ENCODE data around the gene CTNNA3.

DNA sequence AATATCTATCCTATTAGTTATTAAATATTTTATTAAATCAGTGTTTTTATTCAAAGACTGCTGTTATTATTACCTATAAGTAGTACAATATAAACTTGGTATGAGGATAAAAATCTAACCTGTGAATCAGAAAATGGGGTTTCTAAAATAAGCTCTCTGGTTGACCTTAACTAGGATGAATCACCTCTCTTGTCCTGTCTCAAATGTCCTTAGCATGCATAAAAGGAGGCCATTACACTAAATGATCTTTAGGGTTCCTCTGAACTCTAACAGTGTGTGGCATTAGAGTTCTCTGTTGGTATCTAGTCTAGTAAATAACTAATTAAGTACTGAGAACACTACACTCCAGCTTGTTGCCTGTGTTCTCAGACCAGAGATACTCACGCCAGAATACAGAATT lies 913.2 kb downstream of the CTNNA3 start:
- no peak for TF ChIP-seq CTCF (tag by site-specific recombination; IDR thresholded peaks at IDR 0.05)
- no peak for TF ChIP-seq RBAK (tag by site-specific recombination; IDR thresholded peaks at IDR 0.05)
- TF ChIP-seq ZNF140 (tag by site-specific recombination; IDR thresholded peaks at IDR 0.05) = no peak
- TF ChIP-seq PRDM1 (tag by site-specific recombination; IDR thresholded peaks at IDR 0.05) = no peak
- no peak for TF ChIP-seq ZNF174 (tag by site-specific recombination; IDR thresholded peaks at IDR 0.05)
- TF ChIP-seq ZNF169 (tag by site-specific recombination; IDR thresholded peaks at IDR 0.05) = no peak
- TF ChIP-seq ZFP41 (tag by site-specific recombination; IDR thresholded peaks at IDR 0.05; ENCODE audit: borderline replicate concordance) = no peak
- no peak for TF ChIP-seq KLF16 (tag by site-specific recombination; IDR thresholded peaks at IDR 0.05)
- TF ChIP-seq, protein P1, sequence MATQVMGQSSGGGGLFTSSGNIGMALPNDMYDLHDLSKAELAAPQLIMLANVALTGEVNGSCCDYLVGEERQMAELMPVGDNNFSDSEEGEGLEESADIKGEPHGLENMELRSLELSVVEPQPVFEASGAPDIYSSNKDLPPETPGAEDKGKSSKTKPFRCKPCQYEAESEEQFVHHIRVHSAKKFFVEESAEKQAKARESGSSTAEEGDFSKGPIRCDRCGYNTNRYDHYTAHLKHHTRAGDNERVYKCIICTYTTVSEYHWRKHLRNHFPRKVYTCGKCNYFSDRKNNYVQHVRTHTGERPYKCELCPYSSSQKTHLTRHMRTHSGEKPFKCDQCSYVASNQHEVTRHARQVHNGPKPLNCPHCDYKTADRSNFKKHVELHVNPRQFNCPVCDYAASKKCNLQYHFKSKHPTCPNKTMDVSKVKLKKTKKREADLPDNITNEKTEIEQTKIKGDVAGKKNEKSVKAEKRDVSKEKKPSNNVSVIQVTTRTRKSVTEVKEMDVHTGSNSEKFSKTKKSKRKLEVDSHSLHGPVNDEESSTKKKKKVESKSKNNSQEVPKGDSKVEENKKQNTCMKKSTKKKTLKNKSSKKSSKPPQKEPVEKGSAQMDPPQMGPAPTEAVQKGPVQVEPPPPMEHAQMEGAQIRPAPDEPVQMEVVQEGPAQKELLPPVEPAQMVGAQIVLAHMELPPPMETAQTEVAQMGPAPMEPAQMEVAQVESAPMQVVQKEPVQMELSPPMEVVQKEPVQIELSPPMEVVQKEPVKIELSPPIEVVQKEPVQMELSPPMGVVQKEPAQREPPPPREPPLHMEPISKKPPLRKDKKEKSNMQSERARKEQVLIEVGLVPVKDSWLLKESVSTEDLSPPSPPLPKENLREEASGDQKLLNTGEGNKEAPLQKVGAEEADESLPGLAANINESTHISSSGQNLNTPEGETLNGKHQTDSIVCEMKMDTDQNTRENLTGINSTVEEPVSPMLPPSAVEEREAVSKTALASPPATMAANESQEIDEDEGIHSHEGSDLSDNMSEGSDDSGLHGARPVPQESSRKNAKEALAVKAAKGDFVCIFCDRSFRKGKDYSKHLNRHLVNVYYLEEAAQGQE (tag by site-specific recombination; IDR thresholded peaks at IDR 0.05) = no peak
- TF ChIP-seq, protein P2, sequence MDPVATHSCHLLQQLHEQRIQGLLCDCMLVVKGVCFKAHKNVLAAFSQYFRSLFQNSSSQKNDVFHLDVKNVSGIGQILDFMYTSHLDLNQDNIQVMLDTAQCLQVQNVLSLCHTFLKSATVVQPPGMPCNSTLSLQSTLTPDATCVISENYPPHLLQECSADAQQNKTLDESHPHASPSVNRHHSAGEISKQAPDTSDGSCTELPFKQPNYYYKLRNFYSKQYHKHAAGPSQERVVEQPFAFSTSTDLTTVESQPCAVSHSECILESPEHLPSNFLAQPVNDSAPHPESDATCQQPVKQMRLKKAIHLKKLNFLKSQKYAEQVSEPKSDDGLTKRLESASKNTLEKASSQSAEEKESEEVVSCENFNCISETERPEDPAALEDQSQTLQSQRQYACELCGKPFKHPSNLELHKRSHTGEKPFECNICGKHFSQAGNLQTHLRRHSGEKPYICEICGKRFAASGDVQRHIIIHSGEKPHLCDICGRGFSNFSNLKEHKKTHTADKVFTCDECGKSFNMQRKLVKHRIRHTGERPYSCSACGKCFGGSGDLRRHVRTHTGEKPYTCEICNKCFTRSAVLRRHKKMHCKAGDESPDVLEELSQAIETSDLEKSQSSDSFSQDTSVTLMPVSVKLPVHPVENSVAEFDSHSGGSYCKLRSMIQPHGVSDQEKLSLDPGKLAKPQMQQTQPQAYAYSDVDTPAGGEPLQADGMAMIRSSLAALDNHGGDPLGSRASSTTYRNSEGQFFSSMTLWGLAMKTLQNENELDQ (tag by site-specific recombination; IDR thresholded peaks at IDR 0.05; ENCODE audit: low read depth) = no peak
- TF ChIP-seq ZNF76 (tag by site-specific recombination; IDR thresholded peaks at IDR 0.05; ENCODE audit: borderline replicate concordance, low read depth) = no peak
